Activated CD4-positive, alpha-beta T cell treated with anti-CD3 and anti-CD28 coated beads for 1 hour (primary cell): ENCODE results near the gene PIK3R6.
"Not testable (repeated sequence)": the region's sequence is repeated elsewhere in the genome, so short reads cannot be mapped to it uniquely, and the experiment has no call there.

Source experiments
- DNase-seq: peaks from one replicate; pipeline ENCODE4 v3.0.0-alpha.2; 2020

PIK3R6 gene

GRCh38 chr17:8823279-8823678 lies 44.2 kb downstream of the PIK3R6 start:
- no peak for DNase-seq

- no peak for DNase-seq
Measured at GRCh38 chr17:8822401-8823035, 45.0 kb downstream of the PIK3R6 start.

- no peak for DNase-seq
Measured at GRCh38 chr17:8821446-8822105, 45.9 kb downstream of the PIK3R6 start.

- DNase-seq = no peak
Measured at GRCh38 chr17:8820311-8821010, 47.0 kb downstream of the PIK3R6 start.

GRCh38 chr17:8818654-8819330 lies 48.7 kb downstream of the PIK3R6 start:
- DNase-seq = no peak

- DNase-seq = no peak
Measured at GRCh38 chr17:8818047-8818446, 49.4 kb downstream of the PIK3R6 start.

GRCh38 chr17:8806926-8807550 lies 60.4 kb downstream of the PIK3R6 start:
- DNase-seq = no peak

GRCh38 chr17:8806253-8806925 lies 61.1 kb downstream of the PIK3R6 start:
- DNase-seq = no peak

- DNase-seq = not testable (repeated sequence)
Measured at GRCh38 chr17:8805396-8805795, 62.1 kb downstream of the PIK3R6 start.

GRCh38 chr17:8803531-8804420 lies 63.7 kb downstream of the PIK3R6 start:
- no peak for DNase-seq

GRCh38 chr17:8801135-8801840 lies 66.2 kb downstream of the PIK3R6 start:
- no peak for DNase-seq

GRCh38 chr17:8800656-8801055 lies 66.8 kb downstream of the PIK3R6 start:
- DNase-seq = no peak

GRCh38 chr17:8799570-8800212 lies 67.8 kb downstream of the PIK3R6 start:
- no peak for DNase-seq

- no peak for DNase-seq
Measured at GRCh38 chr17:8798846-8799569, 68.5 kb downstream of the PIK3R6 start, which contains the start of gene MFSD6L. Gene MFSD6L, minus strand, starts transcription at chr17:8799365. Its CDS starts 245 bp downstream, at chr17:8799120.

- DNase-seq = no peak
Measured at GRCh38 chr17:8798176-8798845, 69.2 kb downstream of the PIK3R6 start.

GRCh38 chr17:8797621-8798175 lies 69.8 kb downstream of the PIK3R6 start:
- no peak for DNase-seq

GRCh38 chr17:8794636-8795035 lies 72.8 kb downstream of the PIK3R6 start:
- no peak for DNase-seq

GRCh38 chr17:8793649-8794048 lies 73.8 kb downstream of the PIK3R6 start:
- DNase-seq = no peak
